ENCODE results near the gene LCE3B.
"Not testable (repeated sequence)": the region's sequence is repeated elsewhere in the genome, so short reads cannot be mapped to it uniquely, and the experiment has no call there.

The LCE3B gene

GRCh38 chr1:152613511-152613910 lies at the start of gene LCE3B:
Gene LCE3B (plus strand): TSS chr1:152613811. CDS start chr1:152613811, 0 bp downstream.
- no peak for DNase-seq (ENCODE audit: low spot score)
- no peak within 1 kb of the TSS for H3K27ac ChIP-seq
- no peak for TF ChIP-seq CTCF (IDR thresholded peaks at IDR 0.05)
- no peak within 1 kb of the TSS for H3K4me3 ChIP-seq

- no peak for DNase-seq (ENCODE audit: low spot score)
- TF ChIP-seq CTCF (IDR thresholded peaks at IDR 0.05): no peak
- no peak overlapping the region for H3K27ac ChIP-seq
- H3K4me3 ChIP-seq: no peak overlapping the region
Measured at GRCh38 chr1:152565115-152565514, 48.5 kb upstream of the LCE3B start.

GRCh38 chr1:152565535-152566215 lies 47.9 kb upstream of the LCE3B start:
- DNase-seq (ENCODE audit: low spot score): no peak
- Histone ChIP-seq H3K27ac (no peak overlapping the region), H3K4me3 (no peak overlapping the region)
- TF ChIP-seq CTCF (IDR thresholded peaks at IDR 0.05): no peak

- Histone ChIP-seq H3K4me3 (no peak within 1 kb of the TSS), H3K27ac (no peak within 1 kb of the TSS)
- DNase-seq (ENCODE audit: low spot score): no peak
- TF ChIP-seq CTCF (IDR thresholded peaks at IDR 0.05): no peak
Measured at GRCh38 chr1:152566681-152567080, 46.9 kb upstream of the LCE3B start, which contains the start of gene LCE3E. Gene LCE3E (minus strand): TSS chr1:152566780. CDS start chr1:152566208, 572 bp downstream.

GRCh38 chr1:152577168-152577567 lies 36.4 kb upstream of the LCE3B start:
- Histone ChIP-seq H3K27ac (no peak overlapping the region), H3K4me3 (no peak overlapping the region)
- DNase-seq (ENCODE audit: low spot score): no peak
- no peak for TF ChIP-seq CTCF (IDR thresholded peaks at IDR 0.05)

GRCh38 chr1:152579526-152579925 lies 34.1 kb upstream of the LCE3B start:
- H3K4me3 ChIP-seq; DNase-seq (ENCODE audit: low spot score); H3K27ac ChIP-seq: not testable (repeated sequence)

- TF ChIP-seq CTCF (IDR thresholded peaks at IDR 0.05): no peak
- H3K27ac ChIP-seq: no peak within 1 kb of the TSS
- no peak within 1 kb of the TSS for H3K4me3 ChIP-seq
- DNase-seq (ENCODE audit: low spot score): no peak
Measured at GRCh38 chr1:152580433-152580832, 33.2 kb upstream of the LCE3B start, which contains the start of gene LCE3D. Gene LCE3D (minus strand): TSS chr1:152580516. CDS start chr1:152579936, 580 bp downstream.

Data from coronary artery (tissue), 2 donors.